H4 (cell line): Measurements from ENCODE around the gene TSC22D1. TPM values are rescaled to one million over a fixed set of nuclear protein-coding genes. Genes with fewer than 3 reads are reported as not detected.
"Not testable (repeated sequence)": the region's sequence is repeated elsewhere in the genome, so short reads cannot be mapped to it uniquely, and the experiment has no call there.

Experiments
- DNase-seq: peaks from one replicate; pipeline ENCODE4 v3.0.0-alpha.2; 2015; ENCODE audit warnings: low spot score
- total RNA-seq: library from RNA; depleted of rRNA; stranded (reverse); fragments of >200 nt; shearing (Covaris generic); gene quantifications from 2 replicates; pipeline ENCODE4 v1.2.3, GENCODE V29; 2014

Gene TSC22D1
- total RNA-seq, 1 experiment from 2014 or later, result 35.9 TPM

- no peak for DNase-seq
These were observed 3.1 kb downstream of the TSC22D1 start for GRCh38 chr13:44573071-44573470.

DNA sequence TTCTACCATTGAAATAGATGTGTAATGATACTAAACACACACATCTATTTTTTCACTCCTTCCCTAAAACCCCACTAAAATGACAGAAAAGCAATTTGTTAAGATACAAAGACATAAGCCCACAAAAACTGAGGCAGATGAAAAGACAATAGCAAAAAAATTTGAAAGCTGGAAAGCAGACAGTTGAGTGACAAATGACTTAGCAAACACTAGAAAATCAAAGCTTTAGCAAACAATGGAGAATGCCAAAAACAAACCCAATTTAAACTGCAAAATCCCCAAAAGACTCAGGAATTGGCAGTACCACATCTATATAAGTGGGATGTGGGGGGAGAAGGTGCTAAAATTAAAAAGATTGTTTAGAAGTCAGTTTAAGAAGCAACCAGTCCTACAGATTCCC, 9.5 kb downstream of the TSC22D1 start:
- no peak for DNase-seq

GRCh38 chr13:44565881-44566280, 10.2 kb downstream of the TSC22D1 start:
- no peak for DNase-seq

DNA sequence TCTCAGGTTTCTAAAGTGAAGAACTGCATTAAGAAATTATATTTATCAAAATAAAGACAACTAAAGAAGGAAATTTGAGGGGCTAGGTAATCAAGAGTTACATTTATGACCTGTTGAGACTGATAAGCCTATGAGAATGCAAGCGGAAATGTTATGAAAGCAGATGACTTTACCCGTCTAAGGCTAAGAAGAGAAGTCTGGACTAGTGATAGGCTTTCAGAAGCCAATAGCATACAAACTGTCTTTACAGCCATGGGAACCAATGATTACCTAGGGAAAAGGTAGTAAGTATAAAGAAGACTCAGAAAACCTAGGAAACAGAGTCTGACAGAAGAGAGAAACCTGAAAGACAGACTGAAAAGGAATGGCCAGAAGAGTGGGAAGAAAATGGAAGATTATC, 11.2 kb downstream of the TSC22D1 start:
- no peak for DNase-seq

DNA sequence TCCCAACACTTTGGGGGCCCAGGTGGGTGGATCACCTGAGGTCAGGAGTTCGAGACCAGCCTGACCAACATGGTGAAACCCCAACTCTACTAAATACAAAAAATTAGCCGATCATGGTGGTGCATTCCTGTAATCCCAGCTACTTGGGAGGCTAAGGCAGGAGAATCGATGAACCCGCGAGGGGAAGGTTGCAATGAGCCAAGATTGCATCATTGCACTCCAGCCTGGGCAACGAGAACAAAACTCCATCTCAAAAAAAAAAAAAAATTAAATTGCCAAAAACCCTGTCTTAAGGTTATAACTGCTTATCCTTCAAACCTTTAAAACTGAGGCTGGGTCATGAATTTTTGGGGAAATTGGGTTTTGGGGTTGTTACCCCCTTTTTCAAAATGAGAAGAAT, 13.3 kb downstream of the TSC22D1 start:
- DNase-seq, result not testable (repeated sequence)

GRCh38 chr13:44561351-44561750, 14.8 kb downstream of the TSC22D1 start:
- DNase-seq, result no peak

- no peak for DNase-seq
These were observed 18.1 kb downstream of the TSC22D1 start for GRCh38 chr13:44557986-44558385.

DNA sequence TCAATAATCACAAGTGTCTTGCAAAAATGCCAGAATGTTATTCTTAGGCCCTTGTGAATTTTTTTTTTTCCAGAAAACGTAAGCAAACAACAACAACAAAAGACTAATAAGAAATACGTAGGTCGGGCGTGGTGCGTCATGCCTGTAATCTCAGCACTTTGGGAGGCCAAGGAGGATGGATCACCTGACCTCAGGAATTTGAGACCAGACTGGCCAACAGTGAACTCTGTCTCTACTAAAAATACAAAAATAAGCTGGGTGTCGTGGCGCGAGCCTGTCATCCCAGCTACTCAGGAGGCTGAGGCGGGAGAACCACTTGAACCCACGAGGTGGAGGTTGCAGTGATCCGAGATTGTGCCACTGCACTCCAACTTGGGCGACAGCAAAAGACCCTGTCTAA, 20.9 kb downstream of the TSC22D1 start:
- DNase-seq, result no peak

- DNase-seq, result no peak
These were observed 26.7 kb downstream of the TSC22D1 start for GRCh38 chr13:44549476-44549875.

GRCh38 chr13:44546164-44546563, 30.0 kb downstream of the TSC22D1 start:
- no peak for DNase-seq

DNA sequence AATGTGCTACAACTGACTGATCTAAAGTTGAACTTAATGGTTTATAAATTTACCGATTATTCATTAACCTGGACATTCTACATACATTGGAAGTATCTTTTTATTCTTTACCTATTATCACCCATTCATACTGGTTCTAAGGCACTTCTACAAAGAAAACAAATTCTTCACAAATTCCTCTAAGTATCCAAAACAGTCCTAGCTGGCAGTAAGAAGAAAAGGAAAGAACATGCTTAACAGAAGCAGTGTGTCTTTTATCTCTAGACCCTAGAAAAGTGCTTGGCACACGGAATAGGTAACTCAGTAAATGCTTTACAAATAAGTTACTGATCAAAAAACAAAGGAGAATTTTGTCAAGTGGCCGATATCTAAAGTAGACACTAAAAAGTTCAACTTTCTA, 32.8 kb downstream of the TSC22D1 start:
- no peak for DNase-seq

DNA sequence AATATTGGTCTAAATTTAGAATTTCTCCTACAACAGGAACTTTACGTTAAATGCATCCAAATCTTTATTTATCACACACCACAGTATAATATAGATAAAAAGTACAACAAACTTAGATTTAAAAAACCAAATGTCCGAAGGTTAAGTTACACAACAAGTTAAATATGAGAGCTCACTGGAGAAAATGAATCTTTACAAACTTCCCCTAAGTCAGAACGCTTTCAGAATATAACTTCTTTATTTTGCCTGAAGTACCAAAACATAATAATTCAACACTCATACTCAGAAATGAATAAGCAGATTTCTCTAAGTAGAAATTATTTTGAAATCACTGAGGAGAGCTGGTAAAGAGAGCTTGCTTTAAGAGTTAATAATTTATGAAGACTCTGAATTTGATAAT, 33.8 kb downstream of the TSC22D1 start:
- no peak for DNase-seq

GRCh38 chr13:44541601-44542000, 34.5 kb downstream of the TSC22D1 start:
- no peak for DNase-seq

GRCh38 chr13:44540761-44541434, 35.2 kb downstream of the TSC22D1 start:
- no peak for DNase-seq

DNA sequence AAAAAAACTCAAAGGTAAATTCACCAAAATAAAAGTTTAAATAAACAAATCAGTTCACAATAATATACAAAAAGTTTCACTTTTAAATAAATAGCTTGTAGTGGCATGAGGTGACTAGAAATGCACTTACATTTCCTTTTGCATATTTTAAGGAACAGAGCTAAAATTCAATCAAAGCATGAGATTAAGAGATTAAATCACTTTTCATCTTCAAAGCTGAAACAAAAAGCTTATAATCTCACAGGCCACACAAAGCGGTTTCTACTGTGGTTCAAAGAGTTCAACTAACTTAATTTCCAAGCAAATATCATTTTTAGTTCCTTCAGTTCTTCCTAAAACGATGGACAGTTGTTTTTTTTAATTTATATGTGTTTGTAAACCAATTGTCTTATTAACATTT, 38.9 kb downstream of the TSC22D1 start:
- no peak for DNase-seq

DNA sequence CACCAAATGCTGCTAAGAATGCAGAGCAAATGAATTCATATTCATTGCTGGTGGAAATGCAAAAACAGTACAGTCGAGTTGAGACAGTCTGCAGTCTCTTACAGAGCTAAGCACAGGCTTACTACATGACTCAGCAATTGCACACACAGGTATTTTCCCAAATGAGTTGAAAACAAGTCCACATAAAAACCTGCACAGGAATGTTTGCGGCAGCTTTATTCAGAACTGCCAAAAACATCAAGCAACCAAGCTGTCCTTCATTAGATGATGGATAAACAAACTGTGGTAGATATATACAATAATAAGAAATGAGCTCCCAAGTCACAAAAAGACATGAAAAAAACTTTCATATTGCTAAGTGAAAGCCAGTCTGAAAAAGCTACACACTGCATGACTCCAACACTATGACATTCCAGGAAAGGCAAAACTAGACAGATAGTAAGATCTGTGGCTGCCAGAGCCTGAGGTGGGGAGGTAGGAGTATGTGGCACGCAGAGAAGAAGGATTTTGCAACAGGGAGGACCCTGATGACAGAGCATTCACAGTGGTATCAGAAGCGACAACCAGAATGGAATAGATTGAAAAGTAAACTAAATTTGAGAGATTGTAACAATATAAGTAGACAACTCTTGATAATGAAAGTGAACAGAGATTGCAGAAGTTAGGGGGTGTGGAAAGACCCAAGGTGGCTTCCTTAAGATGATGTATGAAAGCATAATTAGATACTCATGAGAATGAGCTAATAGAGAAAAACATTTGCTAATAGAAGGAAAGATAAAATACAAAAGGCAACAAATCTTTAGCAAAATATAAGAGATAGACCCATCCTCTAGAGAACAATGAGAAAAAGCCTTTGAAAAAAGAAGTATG, 52.7 kb downstream of the TSC22D1 start:
- DNase-seq, result peak; percentile 54

DNA sequence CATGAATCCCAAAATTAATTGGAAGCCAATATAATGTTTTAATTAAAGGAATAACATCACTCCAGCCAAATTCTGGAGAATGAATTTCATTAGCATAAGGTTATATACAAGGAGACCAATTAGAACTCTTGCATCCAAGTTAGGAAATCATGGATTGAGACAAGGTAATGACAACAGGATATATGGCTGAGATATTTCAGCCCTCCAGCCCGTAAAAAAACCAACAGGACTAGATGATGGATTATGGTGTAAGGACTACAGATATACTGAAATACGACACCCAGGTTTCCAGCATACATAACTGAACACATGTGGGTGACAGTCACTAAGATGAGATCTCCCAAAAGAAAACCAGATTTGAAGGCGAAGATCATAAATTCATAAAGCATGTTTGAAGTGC, 56.5 kb downstream of the TSC22D1 start:
- DNase-seq, result no peak

GRCh38 chr13:44516771-44517170, 59.4 kb downstream of the TSC22D1 start:
- no peak for DNase-seq

DNA sequence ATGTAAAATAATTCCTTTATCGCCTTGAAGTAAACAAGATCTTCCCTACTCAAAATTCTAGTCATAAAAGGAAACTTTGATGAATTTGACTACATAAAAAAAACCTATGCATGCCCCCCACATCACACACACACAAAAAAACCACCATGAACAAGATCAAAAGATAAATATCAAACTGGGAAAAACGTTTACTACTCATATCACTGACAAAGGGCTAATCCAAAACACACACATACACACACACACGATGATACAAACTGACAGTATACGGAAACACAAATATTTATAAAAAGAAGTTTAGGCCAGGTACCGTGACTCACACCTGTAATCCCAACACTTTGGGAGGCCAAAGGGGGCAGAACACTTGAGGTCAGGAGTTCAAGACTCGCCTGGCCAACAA, 61.9 kb downstream of the TSC22D1 start:
- no peak for DNase-seq

DNA sequence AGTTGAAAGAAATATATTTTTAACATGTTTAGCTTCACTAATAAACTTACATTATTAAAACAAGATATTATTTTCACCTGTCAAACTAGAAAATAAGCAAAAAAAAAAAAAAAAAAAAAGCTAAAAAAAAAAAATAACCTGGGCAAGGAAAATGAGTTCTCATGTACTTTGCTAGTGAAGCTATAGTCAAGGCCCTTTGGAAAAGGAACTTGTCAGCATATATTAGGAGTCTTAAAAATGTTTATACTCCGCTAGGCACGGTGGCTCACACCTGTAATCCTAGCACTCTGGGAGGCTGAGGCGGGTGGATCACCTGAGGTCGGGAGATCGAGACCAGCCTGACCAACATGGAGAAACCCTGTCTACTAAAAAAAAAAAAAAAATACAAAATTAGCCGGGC, 66.3 kb downstream of the TSC22D1 start:
- DNase-seq, result not testable (repeated sequence)

DNA sequence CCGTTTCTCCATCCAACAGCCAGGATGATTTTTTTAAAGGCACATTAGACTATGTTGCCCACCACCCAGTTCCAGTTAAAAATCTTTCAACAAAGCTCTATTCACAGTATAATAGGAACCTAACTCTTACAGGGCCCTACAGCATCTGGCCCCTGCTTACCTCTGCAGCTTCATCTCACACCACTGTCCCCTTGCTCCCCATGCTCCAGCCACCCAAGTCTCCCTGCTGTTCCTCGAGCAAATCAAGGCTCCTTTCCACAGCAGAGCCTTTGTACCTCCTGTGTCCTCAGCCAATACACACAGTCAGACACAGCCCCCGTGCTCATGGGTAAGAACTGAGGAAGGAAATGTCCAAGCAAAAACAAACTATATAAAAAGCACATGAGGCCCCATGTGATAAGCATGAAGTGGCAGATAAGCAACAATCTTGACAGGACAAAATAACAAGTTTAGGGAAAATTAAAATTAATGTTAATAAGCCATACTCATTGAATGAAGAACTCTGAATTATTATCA, 67.5 kb downstream of the TSC22D1 start:
- DNase-seq, result no peak

DNA sequence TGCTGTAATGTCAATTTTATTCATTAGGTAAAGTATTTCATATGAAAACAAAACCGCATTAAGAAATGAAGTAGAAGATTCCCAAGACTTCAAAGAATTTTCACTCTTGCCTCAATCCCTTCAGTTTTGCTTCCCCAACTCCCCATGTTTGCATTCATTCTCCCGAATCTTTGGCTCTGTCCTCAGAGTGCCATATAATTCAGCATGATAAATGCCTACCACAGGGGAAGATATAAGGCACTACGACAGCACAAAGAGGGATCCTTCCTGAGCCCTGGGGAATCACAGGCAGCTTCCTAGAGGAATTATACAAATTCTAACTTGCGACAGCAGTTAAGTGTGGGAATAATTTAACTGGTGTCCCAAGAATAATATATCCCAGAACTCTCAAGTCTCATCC, 68.5 kb downstream of the TSC22D1 start:
- no peak for DNase-seq

GRCh38 chr13:44506719-44507118, 69.4 kb downstream of the TSC22D1 start:
- no peak for DNase-seq
